Left cardiac atrium (tissue), 4 donors: ENCODE measurements around the gene KDM2B. TPM values are rescaled to one million over a fixed set of nuclear protein-coding genes. Genes with fewer than 3 reads are reported as not detected.

Source experiments
- ATAC-seq, 2 donors: fragments of 200-7000 bp; cut with Tn5 transposase; one replicate each; pipeline ENCODE4 v1.9.1; 2020; ENCODE audit warnings: mild to moderate bottlenecking in 2 of 2, moderate library complexity in 2 of 2
- DNase-seq: peaks from one replicate; pipeline ENCODE4 v3.0.0-alpha.2; 2020
- intact Hi-C, 2 donors: fragments of 100-400 bp; cut with DNase I; formaldehyde crosslinking; loops; one replicate each; pipeline versions ENCODE4 v1.14.1 to v1.15.1; 2022 to 2023
- total RNA-seq, 2 donors: library from RNA; stranded (reverse); fragmentation: NEBNext Ultra II Directional; extraction: Animal tissue kit (Norgen Biotek cat#: 25700); gene quantifications; one replicate each; pipeline ENCODE4 v1.2.1, GENCODE V29; 2021
- donor health status: DM: no; HTN: yes; CAD: no.
- donor health status: DM: no; HTN: yes; CAD: no; lungs with severe emphysema.
- donor health status: DM: yes; HTN: yes; CAD: no.
- donor health status: Dilated cardiomyopathy.

The KDM2B gene
- total RNA-seq, 2 donors from 2014 or later = 11.2 to 14.7 TPM

DNA sequence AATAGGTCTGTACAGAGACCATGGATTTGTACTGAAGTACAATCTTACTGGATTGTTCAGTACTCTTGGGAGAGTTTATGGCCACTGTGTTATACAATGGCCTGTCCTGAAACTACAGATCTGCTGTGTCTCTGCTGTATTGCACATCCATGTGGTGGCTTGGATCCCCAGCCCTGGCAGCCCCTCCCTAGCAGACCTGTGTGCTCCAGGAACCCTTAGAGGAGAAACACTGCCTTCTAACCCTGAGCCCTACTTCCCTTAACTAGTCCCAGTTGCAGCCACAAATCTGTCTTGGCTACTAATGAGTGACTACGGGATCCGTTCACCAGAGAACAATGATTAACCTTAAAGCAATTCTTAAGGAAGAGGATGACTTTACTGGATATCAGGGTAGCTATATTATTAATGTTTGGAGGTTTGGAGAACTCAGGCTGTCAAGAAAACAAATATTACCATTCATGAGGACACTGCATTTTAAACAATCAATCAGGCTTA, 153.2 kb downstream of the KDM2B start:
- intact Hi-C loops = no loop called here
- DNase-seq = no peak

DNA sequence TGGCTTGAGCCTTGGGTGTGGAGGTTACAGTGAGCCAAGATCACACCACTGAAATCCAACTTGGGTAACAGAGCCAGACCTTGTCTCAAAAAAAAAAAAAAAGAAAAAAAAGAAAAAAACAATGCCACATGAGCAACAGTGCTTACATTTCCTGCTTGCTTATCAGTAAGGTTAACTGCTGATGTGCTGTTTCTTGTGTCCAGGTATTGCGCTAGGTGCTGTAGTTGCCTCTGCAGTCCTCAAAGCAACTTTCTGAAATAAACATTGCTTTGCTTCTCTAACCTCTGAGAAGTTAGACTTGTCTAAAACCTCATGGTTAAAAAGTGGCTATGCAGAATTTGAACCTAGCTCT, 156.2 kb downstream of the KDM2B start:
- no peak for DNase-seq
- intact Hi-C loops = no loop called here
- ATAC-seq = no peak

More for the DNA sequence above, 153.2 kb downstream of the KDM2B start:
- ATAC-seq = no peak

DNA sequence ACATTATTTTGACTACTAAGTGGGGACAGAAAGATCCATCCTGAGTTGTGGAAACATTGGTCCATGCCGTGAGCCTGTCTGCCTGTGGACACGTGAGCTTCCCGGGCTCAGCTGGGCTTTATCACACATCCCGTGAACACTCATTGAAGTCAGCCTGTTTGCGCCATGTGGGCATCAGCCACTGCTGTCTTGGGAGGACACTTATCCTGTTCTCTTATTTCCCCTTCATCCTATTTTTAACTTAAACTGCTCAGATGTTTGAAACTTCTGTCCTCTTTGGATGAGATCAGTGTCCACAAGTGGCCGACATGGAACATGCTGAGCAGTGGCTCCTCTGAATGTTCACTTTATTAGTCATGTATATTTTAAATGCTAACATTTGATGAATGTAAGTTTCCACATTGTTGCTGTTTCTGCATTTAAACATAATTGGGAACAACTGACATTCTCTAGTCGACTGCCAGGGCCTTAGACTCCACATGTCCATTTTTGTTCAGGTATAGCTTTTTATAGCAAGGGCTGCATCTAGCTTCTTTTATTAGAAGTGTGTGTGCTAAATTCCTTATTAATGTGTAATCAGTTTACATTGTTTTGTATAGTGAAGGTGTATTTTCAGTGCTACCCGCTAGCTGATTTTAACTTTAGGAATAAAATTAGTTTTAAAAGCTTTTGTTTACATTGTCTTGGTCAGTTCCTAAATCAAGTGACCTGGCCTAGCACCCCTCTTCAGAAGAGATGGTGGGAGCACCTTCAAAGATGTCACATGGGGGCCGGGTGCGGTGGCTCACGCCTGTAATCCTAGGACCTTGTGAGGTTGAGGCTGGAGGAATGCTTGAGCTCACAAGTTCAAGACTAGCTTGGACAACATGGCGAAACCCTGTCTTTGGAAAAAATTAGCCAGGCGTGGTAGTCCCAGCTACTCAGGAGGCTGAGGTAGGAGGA, 156.9 kb downstream of the KDM2B start:
- intact Hi-C loops = no loop called here
- DNase-seq = peak; percentile 57
- peak; percentile 77 to 78 for ATAC-seq

DNA sequence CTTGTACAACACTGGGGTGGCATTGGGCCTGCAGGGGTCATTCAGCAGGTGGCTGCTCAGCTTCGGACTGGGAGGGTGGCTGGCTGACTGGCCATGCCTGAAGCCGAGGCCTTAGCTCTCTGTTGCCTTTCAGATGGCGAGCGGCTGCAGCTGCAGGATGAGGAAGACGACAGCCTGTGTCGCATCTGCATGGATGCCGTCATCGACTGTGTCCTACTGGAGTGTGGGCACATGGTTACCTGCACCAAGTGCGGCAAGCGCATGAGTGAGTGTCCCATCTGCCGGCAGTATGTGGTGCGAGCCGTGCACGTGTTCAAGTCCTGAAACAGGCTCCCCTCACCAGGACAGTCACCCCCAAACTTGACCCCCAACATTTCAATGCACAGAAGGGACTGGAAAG, 157.6 kb downstream of the KDM2B start:
- ATAC-seq (no peak), DNase-seq (no peak)
- intact Hi-C loops = no loop called here

DNA sequence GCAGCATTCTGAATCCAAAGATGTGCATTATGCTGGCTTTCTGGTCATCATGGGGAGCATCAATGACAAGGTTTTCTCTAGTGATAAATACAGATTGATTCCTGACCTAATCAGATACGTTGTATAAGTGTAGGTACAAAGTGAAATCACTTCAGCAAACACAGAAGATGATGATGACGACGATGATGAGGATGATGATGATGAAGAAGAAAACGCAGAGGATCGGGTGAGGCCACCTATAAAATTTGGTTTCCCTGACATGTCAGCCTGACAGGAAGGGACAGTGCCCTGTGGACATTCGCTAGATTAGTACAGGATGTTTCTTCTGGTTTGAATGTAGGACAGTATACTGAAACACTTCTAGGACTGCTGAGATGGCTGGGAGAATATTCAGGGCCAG, 160.7 kb downstream of the KDM2B start:
- intact Hi-C loops = no loop called here
- ATAC-seq (no peak), DNase-seq (no peak)

DNA sequence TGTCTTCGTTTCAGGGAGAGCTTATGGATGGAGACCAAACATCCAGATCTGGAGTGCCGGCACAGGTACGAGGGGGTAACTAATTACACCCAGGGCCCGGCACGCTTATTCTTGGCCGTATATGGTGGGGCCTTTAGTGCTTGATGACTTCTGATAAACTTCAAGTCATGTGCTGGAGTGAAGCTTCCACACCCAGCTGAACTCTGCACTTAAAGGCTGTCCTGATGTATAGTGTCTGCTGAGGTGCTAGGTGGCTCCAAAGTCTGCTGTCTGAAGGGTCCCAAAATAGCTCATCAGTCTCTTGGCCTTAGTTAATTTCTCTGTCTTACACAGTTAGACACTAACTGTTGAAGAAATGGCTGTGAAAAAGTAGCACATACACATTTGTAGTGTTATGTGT, 163.0 kb downstream of the KDM2B start:
- DNase-seq (no peak), ATAC-seq (peak in 1 of 2 donors; percentile 43)
- intact Hi-C loops = no loop called here

DNA sequence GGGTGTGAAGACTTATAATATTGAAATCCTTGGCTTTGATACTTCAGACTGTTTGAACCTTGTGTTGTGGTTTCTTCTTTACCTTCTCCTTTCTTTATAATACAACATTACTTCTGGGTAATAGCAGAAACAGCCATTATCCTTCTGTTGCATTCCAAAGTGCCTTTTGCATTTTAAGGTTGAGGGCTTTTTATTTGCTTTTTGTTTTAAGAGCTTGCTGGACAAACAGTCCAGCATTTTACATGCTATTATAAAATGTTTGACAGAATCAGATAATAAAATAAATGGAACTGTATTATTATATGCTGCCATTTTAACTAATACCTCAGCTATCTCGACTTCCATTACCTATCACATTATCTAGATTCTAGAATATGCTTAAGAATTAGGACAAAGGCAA, 166.9 kb downstream of the KDM2B start:
- DNase-seq (no peak), ATAC-seq (no peak)

DNA sequence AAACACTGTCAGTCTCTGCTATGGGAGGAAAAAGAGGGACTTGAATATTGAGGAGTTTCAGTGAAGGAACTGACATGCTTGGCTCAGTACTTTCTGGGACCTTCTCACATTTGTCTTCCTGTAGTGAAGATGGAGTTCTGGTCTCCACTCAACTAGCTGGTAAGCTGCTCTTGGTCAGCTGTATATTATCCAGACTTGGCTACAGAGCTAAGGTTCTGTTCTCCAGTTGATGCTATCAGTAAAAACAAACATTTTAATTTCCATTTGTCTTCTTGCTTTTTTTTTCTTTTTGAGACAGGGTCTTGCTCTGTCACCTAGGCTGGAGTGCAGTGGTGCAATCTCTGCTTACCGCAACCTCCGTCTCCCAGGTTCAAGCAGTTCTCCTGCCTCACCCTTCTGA, 175.6 kb downstream of the KDM2B start:
- intact Hi-C loops = no loop called here
- no peak for ATAC-seq

More for the DNA sequence above, 166.9 kb downstream of the KDM2B start:
- intact Hi-C loops = no loop called here

DNA sequence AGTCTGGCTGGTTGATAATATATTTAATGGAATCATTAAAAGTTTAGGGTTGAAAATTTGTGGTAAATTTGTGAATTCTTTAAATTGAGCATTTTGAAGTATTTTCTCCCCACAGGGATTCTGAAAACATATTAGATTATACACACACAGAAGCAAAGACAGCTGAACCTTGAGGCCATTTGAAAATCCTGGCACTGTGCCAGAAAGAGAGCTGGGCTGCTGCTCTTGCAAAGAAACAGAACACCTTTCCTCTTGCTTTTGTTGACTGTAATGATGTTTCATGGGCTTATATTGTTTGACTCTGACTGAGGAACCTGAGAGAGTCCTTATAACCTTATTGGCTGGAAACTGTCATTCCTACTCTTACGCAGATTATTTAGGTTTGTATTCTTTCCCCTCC, 176.1 kb downstream of the KDM2B start:
- no peak for DNase-seq
- no peak for ATAC-seq
- intact Hi-C loops = no loop called here

More for the DNA sequence above, 175.6 kb downstream of the KDM2B start:
- DNase-seq = no peak

DNA sequence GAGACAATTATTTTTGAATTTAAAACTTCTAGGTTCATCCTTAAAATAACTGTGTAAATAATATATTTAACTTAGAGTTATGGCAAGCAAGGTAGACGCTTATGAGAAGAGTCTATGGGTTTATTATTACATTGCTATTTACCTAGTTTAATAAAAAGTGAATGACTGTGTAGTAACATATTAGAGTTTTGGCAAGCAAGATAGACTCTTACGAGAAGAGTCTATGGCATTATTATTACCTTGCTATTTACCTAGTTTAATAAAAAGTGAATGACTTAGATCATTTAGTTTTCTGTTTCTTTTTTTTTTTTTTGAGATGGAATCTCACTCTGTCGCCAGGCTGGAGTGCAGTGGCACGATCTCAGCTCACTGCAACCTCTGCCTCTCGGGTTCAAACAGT, 177.1 kb downstream of the KDM2B start:
- DNase-seq (no peak), ATAC-seq (no peak)
- intact Hi-C loops = no loop called here

DNA sequence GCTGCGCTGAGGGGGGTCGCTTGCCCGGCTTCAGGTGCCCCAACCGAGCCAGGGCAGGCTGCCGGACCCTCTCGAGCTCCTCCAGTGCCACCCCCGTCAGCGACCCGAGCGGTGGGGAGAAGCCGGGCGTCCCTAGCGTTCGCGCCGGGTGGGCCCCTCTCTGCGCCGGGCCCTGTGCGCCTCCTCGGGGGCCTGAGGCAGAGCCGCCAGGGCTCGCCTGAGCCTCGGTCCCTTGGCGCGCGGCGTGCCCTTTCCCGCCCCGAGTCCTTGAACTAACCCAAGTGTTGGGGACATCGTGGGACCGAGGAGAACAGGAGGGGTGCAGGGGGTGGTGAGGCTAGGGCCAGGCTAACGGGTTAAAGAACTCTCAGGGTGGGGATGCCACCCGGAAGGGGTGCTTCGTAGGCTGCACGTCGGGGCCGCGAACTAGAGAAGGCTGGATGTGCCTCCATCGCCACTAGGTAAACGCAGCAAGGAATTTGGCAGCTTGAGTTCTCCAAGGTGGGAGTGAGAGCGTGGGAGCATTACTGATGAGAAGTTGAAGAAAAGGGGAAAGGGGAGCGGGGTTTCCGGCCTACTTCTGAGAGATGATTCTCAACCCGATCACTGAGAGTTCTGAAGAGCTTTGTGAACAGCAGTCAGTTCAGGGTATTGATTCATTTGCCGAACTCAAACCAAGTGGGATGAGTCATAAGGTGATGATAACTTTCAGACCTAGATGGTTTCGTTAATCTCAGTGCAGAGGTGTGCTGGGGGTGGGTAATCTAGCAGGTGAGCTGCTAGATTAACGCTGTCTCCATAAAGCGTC, 180.3 kb downstream of the KDM2B start:
- DNase-seq (peak; percentile 43), ATAC-seq (peak; percentile 50 to 71)
- intact Hi-C loops = no loop called here

DNA sequence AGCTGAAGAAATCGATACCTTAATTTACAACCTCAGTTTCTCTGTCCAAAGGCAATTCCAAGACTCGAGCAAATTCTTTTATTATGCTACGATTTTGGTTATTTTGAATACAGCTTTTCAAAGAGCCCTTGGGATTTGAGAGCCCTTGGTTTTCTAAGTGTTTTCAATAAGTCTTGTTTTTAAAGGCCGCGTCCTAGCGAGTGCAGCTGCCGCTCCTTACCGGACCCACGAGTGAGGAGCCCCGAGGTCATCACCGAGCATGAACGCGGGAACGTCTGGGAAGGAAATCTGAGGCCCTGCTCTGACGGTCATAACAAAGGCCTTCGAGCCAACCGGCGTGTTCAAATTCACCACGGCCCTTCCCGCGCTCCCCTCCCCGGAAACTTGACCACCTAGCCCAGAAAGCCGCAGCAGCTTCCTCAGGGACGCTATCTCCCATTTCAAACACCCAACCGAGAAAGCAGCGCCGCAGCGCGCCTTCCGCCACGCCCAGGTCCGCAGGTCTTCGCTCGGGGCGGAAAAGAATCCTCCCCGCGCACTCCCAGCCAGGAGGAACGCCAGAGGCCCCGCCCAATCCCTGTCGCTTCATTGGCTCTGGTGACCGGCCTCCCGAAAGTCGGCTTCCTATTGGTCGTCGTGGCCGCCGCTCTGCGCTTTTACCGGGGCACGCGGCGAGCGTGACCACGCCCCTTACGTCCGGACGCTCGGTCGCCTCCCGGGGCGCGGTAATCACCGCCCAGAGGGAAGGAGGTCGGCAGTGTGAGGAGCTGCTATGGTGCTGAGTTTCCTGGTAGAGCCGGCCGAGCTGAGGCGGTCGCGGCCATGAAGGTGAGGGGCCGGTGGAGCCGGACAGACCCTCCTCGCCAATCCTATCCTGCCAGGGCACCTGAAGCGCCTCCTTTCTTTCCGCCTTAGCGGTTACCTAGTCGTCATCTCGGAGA, 181.2 kb downstream of the KDM2B start, which contains the start of gene RNF34:
RNF34 (plus strand) TSS at position 728 of the 941 bp plus-strand sequence; CDS start at position 823, 95 bp downstream.
- intact Hi-C loops = loop anchor here in 1 of 2 donors (2.0 kb wide), 1 partner anchor 47 kb away; the partner anchor contains the start of gene ANAPC5
- ATAC-seq = peak; percentile 98 to 99
- DNase-seq = peak; percentile 99

DNA sequence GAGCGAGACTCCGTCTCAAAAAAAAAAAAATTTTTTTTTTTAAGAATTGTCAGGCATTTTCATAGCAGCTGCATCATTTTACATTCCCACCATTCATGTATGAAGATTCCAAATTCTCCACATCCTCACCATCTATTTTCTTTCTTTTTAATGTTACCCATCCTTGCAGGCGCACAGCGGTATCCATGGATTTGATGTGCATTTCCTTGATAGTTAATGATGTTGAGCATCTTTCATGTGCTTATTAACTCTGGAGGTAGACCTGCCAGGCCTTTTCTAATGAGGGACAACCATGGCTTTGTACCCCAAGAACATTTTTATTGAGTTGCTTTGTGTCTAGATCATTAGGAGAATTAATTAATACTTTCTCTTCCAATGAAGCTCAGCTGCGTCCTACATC, 182.5 kb downstream of the KDM2B start:
- no peak for DNase-seq
- intact Hi-C loops = loop anchor here in 1 of 2 donors (2.0 kb wide), 1 partner anchor 46 kb away; the partner anchor contains the start of gene ANAPC5
- ATAC-seq = no peak

DNA sequence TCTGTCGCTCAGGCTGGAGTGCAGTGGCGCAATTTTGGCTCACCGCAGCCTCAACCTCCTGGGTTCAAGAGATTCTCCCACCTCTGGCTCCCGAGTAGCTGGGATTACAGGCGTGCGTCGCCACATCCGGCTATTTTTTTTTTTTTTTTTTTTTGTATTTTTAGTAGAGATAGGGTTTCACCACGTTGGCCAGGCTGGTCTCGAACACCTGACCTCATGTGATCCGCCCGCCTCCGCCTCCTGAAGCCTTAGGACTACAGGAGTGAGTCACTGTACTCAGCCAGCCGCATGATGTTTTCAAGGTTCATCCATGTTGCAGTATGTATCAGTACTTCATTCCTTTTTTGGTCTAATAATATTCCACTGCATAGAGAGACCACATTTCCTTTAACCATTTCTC, 183.3 kb downstream of the KDM2B start:
- DNase-seq = no peak
- intact Hi-C loops = no loop called here
- no peak for ATAC-seq

DNA sequence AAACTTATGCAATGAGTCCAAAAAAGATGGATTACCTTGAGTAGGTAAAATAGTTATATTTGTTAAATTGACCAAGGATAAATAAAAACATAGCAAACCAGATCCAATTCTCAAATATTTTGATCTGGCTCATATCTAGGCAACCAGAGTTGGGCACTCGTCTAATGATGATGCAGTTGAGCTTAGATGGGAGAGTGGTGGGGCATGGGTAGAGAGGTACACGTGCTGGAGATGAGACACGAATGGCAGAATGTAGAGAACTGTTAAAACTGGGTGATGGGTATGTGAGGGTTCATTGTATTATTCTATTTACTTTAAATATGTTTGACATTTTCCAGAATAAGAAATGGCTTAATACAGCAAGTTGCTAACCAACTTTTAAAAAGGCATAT, 188.5 kb downstream of the KDM2B start:
- ATAC-seq (no peak), DNase-seq (no peak)
- intact Hi-C loops = no loop called here

DNA sequence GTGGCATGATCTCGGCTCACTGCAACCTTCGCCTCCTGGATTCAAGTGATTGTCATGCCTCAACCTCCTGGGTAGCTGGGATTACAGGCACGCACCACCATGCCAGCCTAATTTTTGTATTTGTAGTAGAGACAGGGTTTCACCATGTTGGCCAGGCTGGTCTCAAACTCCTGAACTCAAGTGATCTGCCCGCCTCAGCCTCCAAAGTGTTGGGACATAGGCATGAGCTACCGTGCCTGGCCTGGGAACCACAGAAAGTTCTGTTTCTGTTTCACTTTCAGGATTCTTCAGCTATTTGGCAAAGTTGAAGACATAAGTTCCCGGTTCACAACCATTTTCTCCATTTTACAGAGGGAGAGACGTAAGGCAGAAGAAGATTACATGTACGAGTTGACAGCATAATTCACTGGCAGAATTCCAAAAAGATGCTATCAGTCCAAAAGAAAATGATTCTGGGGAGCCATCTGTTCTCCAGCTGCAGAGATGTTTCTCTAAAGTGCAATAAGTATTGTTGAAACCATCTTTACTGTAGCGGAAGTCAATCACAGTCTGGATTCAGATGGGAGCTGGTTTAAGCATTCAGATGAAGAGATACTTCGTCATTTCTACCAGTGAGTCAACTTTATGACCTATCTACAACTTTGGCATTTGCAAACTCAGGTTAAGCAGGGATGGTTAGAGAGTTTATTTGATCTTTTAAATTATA, 189.1 kb downstream of the KDM2B start:
- no peak for DNase-seq
- intact Hi-C loops = no loop called here
- peak; percentile 33 to 38 for ATAC-seq

DNA sequence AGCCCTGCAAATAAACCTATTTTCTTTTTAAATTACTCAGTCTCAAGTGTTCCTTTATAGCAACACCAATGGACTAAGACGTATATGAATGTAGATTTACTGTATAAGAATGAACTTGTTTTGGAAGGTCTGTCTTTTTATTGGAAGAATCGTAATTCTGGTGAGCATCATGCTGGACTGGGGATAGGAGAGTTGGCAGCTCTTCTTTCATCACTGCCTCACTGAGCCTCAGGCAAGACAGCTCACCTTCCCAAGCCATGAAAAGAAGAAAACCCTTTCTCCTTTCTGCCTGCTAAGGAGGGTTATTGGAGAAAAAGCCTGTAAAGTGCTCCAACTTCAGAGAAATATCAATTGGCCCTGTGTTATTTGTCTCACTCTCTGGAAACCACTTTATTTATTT, 190.0 kb downstream of the KDM2B start:
- ATAC-seq (no peak), DNase-seq (no peak)
- intact Hi-C loops = no loop called here

DNA sequence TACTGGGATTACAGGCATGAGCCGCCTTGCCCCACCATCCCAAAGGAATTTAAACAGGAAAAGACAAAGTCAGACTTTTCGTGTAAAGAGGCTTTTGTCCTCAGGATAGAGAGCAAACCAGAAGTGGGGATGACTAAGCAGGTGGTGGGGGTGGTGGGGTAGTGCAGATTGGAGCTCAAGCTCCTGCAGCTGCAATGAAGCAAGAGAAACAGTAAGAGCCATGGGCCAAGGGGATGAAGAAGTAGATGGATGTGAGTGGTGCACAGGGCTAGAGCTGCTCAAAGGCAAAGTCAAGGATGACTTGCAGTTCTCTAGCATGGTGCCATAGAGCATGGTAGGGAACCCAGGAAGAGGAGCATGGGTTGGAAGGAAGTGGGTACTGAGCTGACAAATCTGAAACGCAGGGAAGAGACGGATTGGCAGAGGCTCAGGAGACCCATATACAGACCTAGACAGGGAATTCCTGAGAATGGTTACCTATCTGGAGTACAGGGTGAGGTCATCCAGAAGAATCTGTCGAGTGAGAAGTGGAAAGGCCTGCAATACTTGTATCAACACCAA, 192.3 kb downstream of the KDM2B start:
- DNase-seq (no peak), ATAC-seq (no peak)
- intact Hi-C loops = no loop called here
